EH (cell line): ENCODE results near the gene AATK.

Experiments used
- DNase-seq: peaks from one replicate; pipeline ENCODE4 v3.0.0-alpha.2; 2015; ENCODE audit warnings: low read depth

AATK gene

GRCh38 chr17:81143200-81143527 is 22.9 kb downstream of the AATK start:
- no peak for DNase-seq

DNA sequence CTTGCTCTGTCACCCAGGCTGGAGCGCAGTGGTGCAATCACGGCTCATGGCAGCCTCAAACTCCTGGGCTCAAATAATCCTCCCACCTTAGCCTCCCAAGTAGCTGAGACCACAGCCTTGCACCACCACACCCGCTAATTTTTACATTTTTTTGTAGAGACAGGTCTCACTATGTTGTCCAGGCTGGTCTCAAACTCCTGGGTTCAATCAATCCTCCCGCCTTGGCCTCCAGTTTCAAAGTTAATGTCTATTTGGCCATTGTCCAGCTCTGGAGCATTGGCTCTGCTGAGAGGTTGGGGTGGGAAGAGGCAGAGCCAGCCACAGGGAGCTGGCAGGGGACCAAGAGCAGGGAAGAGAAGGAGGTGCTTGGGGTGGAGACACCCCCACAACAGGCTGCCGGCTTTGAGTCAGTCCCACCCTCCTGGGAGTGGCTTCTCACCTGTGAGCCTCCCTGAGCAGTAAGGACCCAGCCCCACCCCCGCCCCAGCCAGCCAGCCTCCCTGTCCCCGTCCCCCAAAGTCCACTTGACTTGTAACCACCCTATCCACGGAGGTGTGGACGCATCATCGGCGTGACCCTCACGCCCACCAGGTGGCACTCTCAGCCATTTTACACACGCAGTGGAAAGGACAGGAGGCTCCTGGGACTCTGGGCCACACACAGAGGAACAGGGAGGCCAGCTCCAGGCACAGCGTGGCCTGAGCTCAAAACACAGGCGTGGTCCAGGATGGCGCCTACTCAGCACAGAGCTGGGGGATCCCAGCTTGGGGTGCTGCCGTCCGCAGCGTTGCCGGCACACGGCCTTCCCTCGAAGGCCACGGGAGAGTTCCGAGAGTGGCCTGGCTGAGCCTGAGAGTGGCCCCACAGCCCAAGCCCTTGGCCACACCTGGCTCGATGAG is 23.5 kb downstream of the AATK start:
- DNase-seq, result peak; percentile 79

- no peak for DNase-seq
Measured at GRCh38 chr17:81140695-81141094, 25.3 kb downstream of the AATK start.

GRCh38 chr17:81140018-81140417 is 26.0 kb downstream of the AATK start:
- DNase-seq, result no peak

DNA sequence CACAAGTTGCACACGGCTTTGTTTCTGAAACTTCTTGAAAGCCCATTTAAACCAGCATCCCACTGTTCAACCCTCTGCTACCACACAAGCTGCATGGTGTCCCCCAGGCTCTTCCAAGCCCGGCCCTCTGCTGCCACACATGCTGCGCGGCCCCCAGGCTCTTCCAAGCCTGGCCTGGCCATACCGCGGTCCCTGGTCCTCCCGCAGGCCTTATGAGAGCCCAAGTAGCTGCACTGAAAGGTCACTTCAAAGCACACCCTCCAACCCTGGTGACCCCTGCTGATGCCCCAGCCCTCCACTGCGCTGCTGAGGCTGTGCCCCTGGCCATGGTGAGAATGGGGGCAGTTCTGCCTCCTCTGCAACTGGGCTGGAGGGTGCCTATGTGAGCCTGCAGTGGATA is 26.6 kb downstream of the AATK start:
- no peak for DNase-seq

DNA sequence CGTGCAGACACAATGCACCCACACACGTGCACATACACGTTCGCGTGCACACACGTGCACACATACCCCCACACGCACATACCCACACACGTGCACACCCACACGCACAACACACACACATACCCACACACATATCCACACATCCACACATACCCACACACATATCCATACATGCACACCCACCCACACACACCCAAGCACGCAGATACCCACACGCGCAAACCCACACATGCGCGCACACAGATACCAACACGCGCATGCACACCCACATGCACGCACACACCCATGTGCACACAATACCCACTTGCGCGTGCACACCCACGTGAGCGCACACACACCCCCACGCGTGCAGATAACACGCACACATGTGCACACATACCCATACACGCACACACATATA is 27.5 kb downstream of the AATK start:
- no peak for DNase-seq

GRCh38 chr17:81138083-81138482 is 27.9 kb downstream of the AATK start:
- DNase-seq, result no peak

- DNase-seq, result no peak
Measured at GRCh38 chr17:81137248-81137647, 28.8 kb downstream of the AATK start.

- DNase-seq, result no peak
Measured at GRCh38 chr17:81136366-81136765, 29.7 kb downstream of the AATK start.

- DNase-seq, result no peak
Measured at GRCh38 chr17:81135505-81136278, 30.3 kb downstream of the AATK start.

- no peak for DNase-seq
Measured at GRCh38 chr17:81134064-81134781, 31.8 kb downstream of the AATK start.

- no peak for DNase-seq
Measured at GRCh38 chr17:81132770-81133723, 33.0 kb downstream of the AATK start.

GRCh38 chr17:81132197-81132540 is 33.9 kb downstream of the AATK start:
- DNase-seq, result no peak

DNA sequence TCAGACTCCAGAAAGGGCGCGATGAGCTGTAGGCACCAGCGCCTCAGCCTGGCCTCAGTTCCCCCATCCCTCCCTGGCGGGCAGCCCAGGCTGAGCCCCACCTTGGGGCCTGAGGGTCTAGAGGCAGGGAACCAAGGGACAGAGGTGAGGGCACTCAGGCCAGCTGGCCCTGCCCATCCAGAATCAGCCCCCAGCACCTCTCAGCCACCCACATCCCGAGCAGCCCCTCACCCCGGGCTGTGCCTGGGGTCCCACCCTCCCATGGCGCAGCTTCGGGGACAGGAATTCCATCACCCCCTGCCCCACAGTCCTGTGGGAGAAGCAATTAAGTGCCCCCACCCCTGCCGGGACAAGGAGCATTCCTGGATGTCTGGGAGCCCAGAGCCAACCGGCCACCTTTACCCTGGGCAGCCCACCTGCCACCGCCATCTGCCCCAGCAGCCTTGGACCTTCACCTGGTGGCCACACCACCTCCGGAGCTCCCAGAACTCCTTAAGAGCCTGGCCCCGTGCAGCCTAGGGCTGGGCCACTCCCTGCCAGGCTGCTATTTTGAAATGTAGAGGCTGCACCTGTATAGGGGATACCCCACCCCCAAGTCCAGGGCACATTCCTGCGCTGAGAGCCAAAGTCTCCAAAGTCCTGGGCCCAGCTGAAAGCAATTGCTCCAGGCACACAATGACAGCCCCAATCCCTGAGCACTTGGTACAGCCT is 34.4 kb downstream of the AATK start:
- no peak for DNase-seq

DNA sequence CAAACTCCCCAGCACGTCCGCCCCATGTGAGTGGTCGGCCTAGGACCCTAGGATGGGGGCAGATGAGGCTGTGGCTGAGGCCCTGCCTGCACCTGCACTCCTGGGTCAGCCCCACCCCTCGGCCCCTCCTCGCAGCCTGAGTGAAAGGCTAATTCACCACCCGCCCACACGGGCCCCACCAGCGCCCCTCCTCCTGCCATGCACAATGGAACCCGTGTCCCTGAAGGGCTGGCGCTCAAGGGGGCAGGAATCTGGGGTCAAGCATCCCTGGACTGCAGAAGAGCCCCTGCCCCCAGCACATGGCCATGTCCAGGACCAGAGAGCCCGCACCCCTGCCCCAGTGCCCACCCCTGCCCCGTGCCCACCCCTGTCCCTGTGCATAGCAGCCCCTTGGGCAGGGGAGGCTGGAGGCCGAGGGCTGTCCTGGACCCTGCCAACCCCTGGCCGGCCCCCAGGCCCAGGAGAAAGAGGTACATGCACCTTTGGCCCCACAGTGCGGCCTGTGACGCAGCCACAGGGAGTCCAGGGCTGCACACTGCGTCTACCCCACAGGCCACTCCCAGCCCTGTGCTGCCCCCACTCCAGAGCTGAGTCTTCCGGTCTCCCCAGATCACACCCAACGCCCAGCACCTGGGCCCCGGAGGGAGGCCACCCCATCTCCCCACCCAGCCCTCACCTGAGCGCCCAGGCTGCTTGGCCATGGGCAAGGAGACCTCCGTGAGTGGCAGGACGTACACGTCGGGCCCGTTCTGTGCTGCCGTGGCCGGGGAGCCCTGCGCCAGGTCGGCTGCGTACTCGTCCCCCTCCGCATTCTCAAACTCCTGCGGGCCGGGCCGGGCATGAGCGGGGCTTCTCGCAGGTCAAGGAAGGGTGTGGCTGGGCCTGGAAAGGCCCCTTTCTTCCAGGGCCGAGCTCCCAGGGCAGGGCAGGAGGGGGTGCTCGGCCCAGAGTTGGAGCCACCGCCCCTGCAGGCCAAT is 35.3 kb downstream of the AATK start:
- no peak for DNase-seq

GRCh38 chr17:81129711-81130367 is 36.2 kb downstream of the AATK start:
- no peak for DNase-seq

DNA sequence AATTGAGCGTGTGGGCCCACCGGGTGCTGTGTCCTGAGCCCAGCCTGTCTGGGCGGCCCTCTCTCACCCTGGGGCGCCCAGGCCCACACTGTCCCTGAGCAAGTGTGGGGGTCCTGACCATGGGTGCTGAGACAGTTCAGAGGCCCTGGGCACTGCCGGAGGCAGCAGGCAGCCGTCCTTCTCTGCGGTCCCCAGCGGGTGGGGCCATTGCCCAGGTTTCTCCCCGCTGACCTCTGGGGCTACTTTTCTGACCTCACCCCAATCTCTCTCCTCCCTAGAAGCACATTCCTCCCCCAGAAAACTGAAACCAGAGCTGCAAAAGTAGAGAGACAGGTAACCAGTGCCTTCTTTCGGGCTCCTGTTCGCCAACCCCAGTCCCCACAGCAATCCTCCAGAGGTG is 36.7 kb downstream of the AATK start:
- no peak for DNase-seq

- DNase-seq, result no peak
Measured at GRCh38 chr17:81128774-81129173, 37.2 kb downstream of the AATK start.

DNA sequence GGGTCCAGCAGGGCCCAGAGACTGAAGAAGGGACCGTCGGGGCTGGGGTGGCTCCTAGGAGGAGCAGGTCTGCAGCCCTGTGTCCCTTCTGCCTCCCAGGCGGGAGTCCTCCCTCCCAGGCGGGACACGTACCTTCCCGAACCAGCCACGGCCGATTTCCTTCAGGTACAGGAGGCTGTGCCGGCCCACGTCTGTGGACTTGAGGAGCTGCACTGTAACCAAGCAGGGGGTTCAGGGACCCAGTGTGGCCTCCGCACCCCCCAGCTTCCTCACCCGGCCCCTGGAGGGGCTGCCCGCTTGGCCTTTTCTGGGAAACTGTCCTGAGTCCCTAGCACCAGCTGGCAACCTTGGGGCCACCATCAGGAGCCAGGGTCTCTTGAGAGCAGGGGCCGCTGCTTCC is 37.7 kb downstream of the AATK start:
- no peak for DNase-seq
